Measurements from ENCODE around the gene THAP7. TPM values are rescaled to one million over a fixed set of nuclear protein-coding genes. Genes with fewer than 3 reads are reported as not detected.

Gene THAP7
- total and polyA plus RNA-seq, 9 of the 15 experiments (the other 6 are each of a cell fraction or from before 2014, with no cell fraction given), result 7.9 to 263 (median 84.1) TPM

- Histone ChIP-seq H3K27me3 (ENCODE audit: control insufficient read depth in 2 of 2, insufficient read depth in 2 of 2, low read length in 2 of 2) (peaks cover 44 to 75% of the 10 kb centered on the region in 2 experiments; a peak in 4 of 5 replicates), H3K36me3 (ENCODE audit: control insufficient read depth, insufficient read depth, low read length) (no peaks in the 10 kb centered on the region), H4K20me1 (replicated peaks; ENCODE audit: control insufficient read depth, insufficient read depth, low read length) (peaks cover 43% of the 10 kb centered on the region), H3K4me1 (replicated peaks in 1 of 2; ENCODE audit: control insufficient read depth in 2 of 2, insufficient read depth in 2 of 2, low read length in 2 of 2) (peaks cover 0 to 54% of the 10 kb centered on the region in 2 experiments; a peak in 4 of 5 replicates), H3K9me3 (replicated peaks; ENCODE audit: control insufficient read depth, insufficient read depth, low read depth, low read length) (no peaks in the 10 kb centered on the region), H3K4me3 (no peak overlapping the region), H3K9me1 (ENCODE audit: control insufficient read depth, insufficient read depth, low read length) (peaks cover 4% of the 10 kb centered on the region), H2AFZ (ENCODE audit: low read depth, low read length) (no peak overlapping the region), H3K27ac (ENCODE audit: extremely low read depth, low read depth, low read length) (no peak overlapping the region), H3K9ac (ENCODE audit: insufficient read depth in 1 of 2, low read depth in 2 of 2, low read length in 2 of 2) (peak overlapping the region in 1 of 2 experiments; percentile 23; a peak in 2 of 4 replicates), H3K4me2 (ENCODE audit: insufficient read depth, low read length) (no peak overlapping the region), H3K79me2 (ENCODE audit: control insufficient read depth, insufficient read depth, low read length) (no peaks in the 10 kb centered on the region)
- no peak for DNase-seq (ENCODE audit: extremely low read depth in 1 of 4, low spot score in 3 of 4)
- in situ Hi-C loops (cut with MboI) (no loop called here), intact Hi-C loops (cut with micrococcal nuclease) (loop anchor here (2.0 kb wide), 1 partner anchor 14 kb away; the partner anchor contains the start of gene LRRC74B)
- no peak for ATAC-seq
- POLR2A ChIA-PET, result interaction anchor here (0.6 to 10.2 kb wide), 4 partner anchors 12 to 101 kb away, joined by 3 to 120 read pairs (median 49); partner anchors contain the start of genes LRRC74B, P2RX6 and THAP7
- WGBS (ENCODE audit: insufficient coverage, low coverage, missing lambda C conversion rate), result 16% methylated on average over 40 of the region's 40 CpGs
- CTCF ChIA-PET (ENCODE audit: low intra/inter-chr PET ratio), result no interaction called here
- no peak for FAIRE-seq
- BruUV-seq (replicated peaks), result no TSS peak
- TF ChIP-seq SMAD4 (CRISPR knock-in tag; conservative IDR thresholded peaks at IDR 0.05) (no peak), HDAC3 (IDR thresholded peaks at IDR 0.05; ENCODE audit: borderline replicate concordance, partially characterized antibody) (no peak), KAT7 (CRISPR knock-in tag; IDR thresholded peaks at IDR 0.05; ENCODE audit: borderline replicate concordance) (no peak), KLF1 (tag; IDR thresholded peaks at IDR 0.05) (0 out of 2 replicates have a peak, but pooled peaks have one; percentile 34), CREM (IDR thresholded peaks at IDR 0.05; ENCODE audit: low read depth) (0 out of 2 replicates have a peak, but pooled peaks have one; percentile 34), FOXO4 (CRISPR knock-in tag; IDR thresholded peaks at IDR 0.05) (0 out of 2 replicates have a peak, but pooled peaks have one; percentile 65), NFE2L1 (tag; IDR thresholded peaks at IDR 0.05; ENCODE audit: borderline replicate concordance, low read depth) (no peak), ZBTB12 (CRISPR knock-in tag; IDR thresholded peaks at IDR 0.05) (0 out of 2 replicates have a peak, but pooled peaks have one; percentile 41), ZNF133 (CRISPR knock-in tag; IDR thresholded peaks at IDR 0.05) (0 out of 2 replicates have a peak, but pooled peaks have one; percentile 53), THRB (CRISPR knock-in tag; conservative IDR thresholded peaks at IDR 0.05) (peak; percentile 60; the same call in 1 of the 2 replicates), GABPA (tag; conservative IDR thresholded peaks at IDR 0.05; ENCODE audit: low read depth) (no peak), E2F1 (CRISPR knock-in tag; IDR thresholded peaks at IDR 0.05) (0 out of 2 replicates have a peak, but pooled peaks have one; percentile 24), ZNF785 (CRISPR knock-in tag; IDR thresholded peaks at IDR 0.05) (no peak), NBN (IDR thresholded peaks at IDR 0.05; ENCODE audit: low read depth) (no peak)
Measured at GRCh38 chr22:21030621-21031544, 29.0 kb upstream of the THAP7 start.
